HG03457 (cell line): ENCODE measurements around the gene INPP5A.

Experiments
- ATAC-seq: cut with Tn5 transposase; IDR thresholded peaks from one replicate; pipeline ENCODE4 v1.9.1; 2021; ENCODE audit warnings: moderate number of reproducible peaks; ENCODE audit not compliant: unreplicated experiment

Gene INPP5A

DNA sequence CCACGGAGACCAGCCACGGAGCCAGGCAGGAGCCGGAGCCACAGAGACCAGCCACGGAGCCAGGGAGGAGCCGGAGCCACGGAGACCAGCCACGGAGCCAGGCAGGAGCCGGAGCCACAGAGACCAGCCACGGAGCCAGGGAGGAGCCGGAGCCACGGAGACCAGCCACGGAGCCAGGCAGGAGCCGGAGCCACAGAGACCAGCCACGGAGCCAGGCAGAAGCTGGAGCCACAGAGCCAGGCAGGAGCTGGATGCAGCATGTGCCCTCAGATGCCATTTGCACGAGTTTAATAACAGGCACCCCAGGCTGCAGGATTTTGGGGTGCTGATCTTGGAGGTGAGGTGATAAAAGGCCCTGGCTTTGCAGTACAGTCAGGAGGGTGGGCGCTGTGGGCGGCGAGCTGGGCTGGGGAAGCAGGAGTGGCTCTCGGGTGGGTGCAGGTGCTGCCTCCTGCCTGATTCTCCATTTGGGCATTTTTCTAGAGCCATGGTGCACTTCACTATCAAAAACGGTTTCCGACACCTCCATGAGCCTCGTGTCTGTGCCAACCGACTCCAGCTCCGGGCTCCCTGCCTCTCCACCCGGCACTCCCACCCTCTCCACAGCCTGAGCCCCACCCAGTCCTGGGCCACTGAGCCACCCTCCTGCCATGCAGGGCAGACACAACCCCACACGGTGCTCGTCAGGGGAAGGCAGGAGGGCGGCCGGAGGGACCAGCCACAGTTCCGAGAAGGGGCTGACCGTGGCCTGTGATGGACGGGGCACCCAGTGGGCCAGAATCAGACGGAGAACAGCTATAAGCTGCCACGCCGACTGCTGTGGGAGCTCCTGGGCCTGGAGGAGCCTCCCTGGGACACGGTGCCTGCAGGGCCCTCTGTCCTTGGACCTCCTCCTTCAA lies 289.2 kb downstream of the INPP5A start:
- no peak for ATAC-seq

DNA sequence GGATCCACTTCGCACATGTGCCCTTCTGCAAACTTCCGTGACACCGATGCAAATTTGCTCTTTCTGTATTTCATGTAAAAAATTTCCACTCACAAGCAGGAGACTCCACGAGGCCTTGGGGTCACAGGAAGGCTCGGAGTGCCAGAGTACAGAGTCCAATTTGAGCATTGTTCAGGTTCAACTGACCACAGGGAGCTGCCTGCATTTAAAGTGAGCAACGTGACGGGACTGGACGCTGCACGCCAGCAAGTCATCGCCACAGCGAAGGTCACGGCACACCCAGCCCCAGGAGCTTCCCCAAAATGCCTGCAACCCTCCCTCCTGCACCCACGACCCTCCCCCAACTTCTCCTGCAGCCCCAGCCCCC lies 289.8 kb downstream of the INPP5A start:
- ATAC-seq = no peak

DNA sequence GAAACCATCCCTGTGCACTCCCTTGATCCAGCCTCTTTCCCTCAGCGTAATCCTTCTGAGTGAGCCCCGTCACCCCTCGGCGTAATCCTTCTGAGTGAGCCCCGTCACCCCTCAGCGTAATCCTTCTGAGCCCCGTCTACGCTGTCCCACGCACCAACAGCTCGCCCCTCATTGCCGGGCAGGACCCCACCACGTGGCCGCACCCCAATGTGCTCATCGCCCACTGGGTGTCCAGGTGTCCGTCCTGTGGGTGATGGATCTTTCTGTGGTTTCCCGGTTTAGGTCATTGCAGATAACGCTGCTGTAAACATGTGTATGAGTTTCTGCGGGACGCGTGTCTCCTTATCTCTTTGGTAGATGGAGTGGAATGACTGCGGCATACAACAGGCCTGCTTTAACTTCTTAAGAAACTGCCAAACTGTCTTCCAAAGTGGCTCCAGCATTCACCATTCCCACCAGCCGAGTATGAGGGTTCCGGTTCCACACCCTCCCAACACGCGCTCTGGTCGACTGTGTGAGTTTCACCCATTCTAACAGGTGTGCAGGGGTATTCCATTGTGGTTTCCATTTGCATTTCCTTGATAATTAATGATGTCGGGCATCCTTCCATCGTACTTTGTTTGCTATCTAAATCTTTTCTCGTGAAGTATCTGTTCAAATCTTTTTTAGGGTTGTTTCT lies 290.4 kb downstream of the INPP5A start:
- no peak for ATAC-seq

DNA sequence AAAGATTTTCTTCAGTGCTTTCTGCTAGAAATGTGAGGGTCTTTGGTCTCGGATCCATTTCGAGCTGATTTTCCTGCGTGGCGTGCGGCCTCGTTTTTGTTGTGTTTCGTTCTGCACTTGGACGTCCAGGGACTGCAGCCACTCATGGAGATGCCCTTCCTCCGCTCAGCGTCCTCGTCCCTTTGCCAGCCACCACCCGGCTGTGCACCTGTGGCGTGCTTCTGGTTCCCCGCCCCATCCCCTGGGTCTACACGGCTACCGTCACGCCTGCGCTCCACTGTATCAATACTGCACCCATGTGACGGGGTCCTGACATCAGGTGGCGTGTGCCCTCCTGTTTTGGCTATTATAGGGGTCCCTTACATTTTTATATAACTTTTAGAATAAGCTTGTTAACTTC lies 291.1 kb downstream of the INPP5A start:
- no peak for ATAC-seq

DNA sequence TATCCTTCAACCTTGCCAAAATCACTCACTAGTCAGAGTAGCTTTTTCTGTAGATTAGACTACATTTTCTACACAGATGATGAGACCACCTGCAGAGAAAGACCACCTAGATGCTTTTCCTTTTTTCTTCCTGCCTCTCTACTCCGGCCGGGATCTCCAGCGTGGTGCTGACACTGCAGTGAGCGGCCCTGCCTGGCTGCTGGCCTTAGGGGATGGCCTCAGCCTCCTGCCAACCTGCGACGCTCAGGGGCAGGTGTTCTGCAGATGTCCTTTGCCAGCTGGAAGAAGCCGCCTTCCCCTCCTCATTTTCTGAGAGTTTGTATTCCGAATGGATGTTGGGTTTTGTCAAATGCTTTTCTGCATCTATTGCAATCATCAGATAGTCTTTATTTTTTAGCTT lies 291.8 kb downstream of the INPP5A start:
- ATAC-seq = no peak

DNA sequence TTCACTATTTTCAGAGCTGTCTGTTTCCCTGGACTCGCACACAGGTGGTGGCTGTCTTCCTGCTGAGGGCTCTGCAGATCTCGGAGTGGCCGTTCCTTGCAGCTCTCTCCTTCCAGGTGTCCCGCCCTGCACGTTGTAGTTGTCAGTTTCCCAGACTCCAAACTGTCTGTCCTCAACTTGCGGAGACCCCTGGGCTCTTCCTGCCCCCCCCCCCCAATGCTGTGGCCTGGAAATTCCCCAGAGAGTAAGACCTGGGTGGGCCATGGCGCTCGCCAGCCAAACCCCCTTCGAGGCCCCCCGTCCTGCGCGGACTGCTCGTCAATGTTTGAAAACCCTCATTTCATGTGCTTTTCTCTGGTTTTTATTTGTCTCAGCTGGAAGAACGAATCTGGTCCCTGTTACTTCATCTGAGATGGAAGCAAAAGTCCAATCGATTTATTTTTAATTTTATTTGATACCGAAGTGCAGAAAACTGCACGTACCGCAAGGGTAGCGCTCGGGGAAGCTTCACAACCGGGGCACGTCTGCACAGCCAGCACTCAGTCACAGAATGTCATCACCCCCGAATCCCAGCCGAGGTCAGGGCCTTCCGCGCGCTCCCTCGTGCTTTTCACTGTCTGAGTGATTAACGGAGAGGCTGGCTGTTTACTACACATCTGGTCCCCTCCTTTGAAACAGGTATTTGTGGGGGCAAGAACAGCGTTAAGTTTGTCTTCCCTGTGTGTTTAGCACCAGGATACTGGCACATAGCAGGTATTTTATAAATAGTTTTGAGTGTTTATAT lies 294.8 kb downstream of the INPP5A start:
- no peak for ATAC-seq
